SK-N-SH treated with all-trans-retinoic acid at 6 μM for 48 hours (cell line): ENCODE measurements around the gene DIRAS3.

ENCODE experiments used
- ATAC-seq: fragments of 200-7000 bp; cut with Tn5 transposase; 3 replicates; pipeline ENCODE4 v1.9.1; 2020; ENCODE audit warnings: mild to moderate bottlenecking, moderate library complexity
- ARNTL ChIP-seq: fragments of 450-650 bp; formaldehyde crosslinking; IDR thresholded peaks from 2 replicates; pipeline ENCODE4 v1.5.0; 2020; ENCODE audit warnings: low read depth, mild to moderate bottlenecking, moderate library complexity, borderline replicate concordance
- CREB5 ChIP-seq: fragments of 250-450 bp; sonication (Bioruptor Pico); IDR thresholded peaks from 2 replicates; pipeline ENCODE4 v1.5.1; 2020; ENCODE audit warnings: low read depth, mild to moderate bottlenecking, moderate library complexity
- CSDC2 ChIP-seq: fragments of 250-450 bp; sonication (Bioruptor Pico); IDR thresholded peaks from 2 replicates; pipeline ENCODE4 v1.5.0; 2020; ENCODE audit warnings: mild to moderate bottlenecking, moderate library complexity
- CSRNP3 ChIP-seq: fragments of 250-450 bp; sonication (Bioruptor Pico); IDR thresholded peaks from 2 replicates; pipeline ENCODE4 v1.5.1; 2021; ENCODE audit warnings: mild to moderate bottlenecking, moderate library complexity
- ESRRG ChIP-seq: fragments of 250-450 bp; sonication (Bioruptor Pico); IDR thresholded peaks from 2 replicates; pipeline ENCODE4 v1.6.1; 2021; ENCODE audit warnings: mild to moderate bottlenecking
- GLIS3 ChIP-seq: fragments of 250-450 bp; sonication (Bioruptor Pico); IDR thresholded peaks from 2 replicates; pipeline ENCODE4 v1.5.0; 2020; ENCODE audit warnings: mild to moderate bottlenecking, moderate library complexity
- ISL1 ChIP-seq: fragments of 250-450 bp; sonication (Bioruptor Pico); IDR thresholded peaks from 2 replicates; pipeline ENCODE4 v2.1.2; 2022; ENCODE audit warnings: mild to moderate bottlenecking, moderate library complexity
- OSR1 ChIP-seq: fragments of 250-450 bp; sonication (Bioruptor Pico); IDR thresholded peaks from 2 replicates; pipeline ENCODE4 v1.8.0; 2022; ENCODE audit warnings: moderate library complexity, mild to moderate bottlenecking, inconsistent platforms
- PATZ1 ChIP-seq: fragments of 250-450 bp; sonication (Bioruptor Pico); IDR thresholded peaks from 2 replicates; pipeline ENCODE4 v1.8.0; 2020; ENCODE audit warnings: mild to moderate bottlenecking, moderate library complexity, borderline replicate concordance
- POU6F1 ChIP-seq: fragments of 250-450 bp; sonication (Bioruptor Pico); IDR thresholded peaks from 2 replicates; pipeline ENCODE4 v1.8.0; 2021; ENCODE audit warnings: low read depth, mild to moderate bottlenecking, moderate library complexity, borderline replicate concordance
- PPARA ChIP-seq: fragments of 250-450 bp; sonication (Bioruptor Pico); IDR thresholded peaks from 2 replicates; pipeline ENCODE4 v1.5.0; 2020; ENCODE audit warnings: mild to moderate bottlenecking, borderline replicate concordance
- SNAI2 ChIP-seq: fragments of 250-450 bp; sonication (Bioruptor Pico); IDR thresholded peaks from 2 replicates; pipeline ENCODE4 v1.5.0; 2020; ENCODE audit warnings: mild to moderate bottlenecking, moderate library complexity
- TCF4 ChIP-seq: fragments of 250-450 bp; sonication (Bioruptor Pico); IDR thresholded peaks from 2 replicates; pipeline ENCODE4 v1.8.0; 2021; ENCODE audit warnings: mild to moderate bottlenecking, moderate library complexity, borderline replicate concordance
- TOX ChIP-seq: fragments of 250-450 bp; sonication (Bioruptor Pico); IDR thresholded peaks from 2 replicates; pipeline ENCODE4 v1.8.0; 2021; ENCODE audit warnings: mild to moderate bottlenecking, moderate library complexity, borderline replicate concordance
- TSHZ2 ChIP-seq: fragments of 250-450 bp; sonication (Bioruptor Pico); IDR thresholded peaks from 2 replicates; pipeline ENCODE4 v1.5.0; 2020; ENCODE audit warnings: mild to moderate bottlenecking, moderate library complexity
- ZFP3 ChIP-seq: fragments of 250-450 bp; sonication (Bioruptor Pico); IDR thresholded peaks from 2 replicates; pipeline ENCODE4 v1.5.0; 2020; ENCODE audit warnings: mild to moderate bottlenecking, moderate library complexity
- ZNF565 ChIP-seq: fragments of 450-650 bp; formaldehyde crosslinking; conservative IDR thresholded peaks from 2 replicates; pipeline ENCODE4 v1.5.0; 2020; ENCODE audit warnings: low read depth, mild to moderate bottlenecking, moderate library complexity

The DIRAS3 gene

GRCh38 chr1:68013351-68013750 is 37.1 kb downstream of the DIRAS3 start:
- TF ChIP-seq ZFP3 (no peak), OSR1 (no peak), GLIS3 (CRISPR knock-in tag) (no peak), ARNTL (no peak), TSHZ2 (no peak), CSRNP3 (CRISPR knock-in tag) (no peak), CREB5 (CRISPR knock-in tag) (no peak), SNAI2 (no peak), ISL1 (no peak), ESRRG (CRISPR knock-in tag) (no peak), CSDC2 (no peak), PATZ1 (no peak), PPARA (CRISPR knock-in tag) (no peak)
- ATAC-seq, result no peak

- no peak for TF ChIP-seq ISL1
- TF ChIP-seq ZNF565 (CRISPR knock-in tag), result no peak
- TF ChIP-seq CREB5 (CRISPR knock-in tag), result no peak
- TF ChIP-seq POU6F1 (CRISPR knock-in tag), result no peak
- TF ChIP-seq PATZ1, result no peak
- TF ChIP-seq TOX, result no peak
- TF ChIP-seq TCF4 (CRISPR knock-in tag), result no peak
- no peak for TF ChIP-seq PPARA (CRISPR knock-in tag)
- peak; percentile 57 for ATAC-seq
Measured at GRCh38 chr1:68011657-68012375, 38.6 kb downstream of the DIRAS3 start.

- ATAC-seq, result no peak
- TF ChIP-seq CSRNP3 (CRISPR knock-in tag) (no peak), GLIS3 (CRISPR knock-in tag) (no peak)
- TF ChIP-seq, all 23 proteins: peak for 0
Measured at GRCh38 chr1:68010543-68010942, 39.9 kb downstream of the DIRAS3 start.
